Left renal pelvis (tissue), 4 donors: ENCODE results near the gene TM7SF3. TPM values are rescaled to one million over a fixed set of nuclear protein-coding genes. Genes with fewer than 3 reads are reported as not detected.

Experiments used
- DNase-seq, 4 donors: peaks; one replicate each; pipeline ENCODE4 v3.0.0-alpha.2; 2013; ENCODE audit warnings: low read depth in 4 of 4, low spot score in 3 of 4
- polyA plus RNA-seq, 4 donors: library from polyadenylated mRNA; unstranded; fragments of 120-200 nt; gene quantifications; one replicate each; pipeline ENCODE4 v1.2.1, GENCODE V29; 2013; ENCODE audit not compliant: insufficient read length in 4 of 4

TM7SF3 gene
- polyA plus RNA-seq, 4 donors: 53.7 to 96.8 (median 86.4) TPM

DNA sequence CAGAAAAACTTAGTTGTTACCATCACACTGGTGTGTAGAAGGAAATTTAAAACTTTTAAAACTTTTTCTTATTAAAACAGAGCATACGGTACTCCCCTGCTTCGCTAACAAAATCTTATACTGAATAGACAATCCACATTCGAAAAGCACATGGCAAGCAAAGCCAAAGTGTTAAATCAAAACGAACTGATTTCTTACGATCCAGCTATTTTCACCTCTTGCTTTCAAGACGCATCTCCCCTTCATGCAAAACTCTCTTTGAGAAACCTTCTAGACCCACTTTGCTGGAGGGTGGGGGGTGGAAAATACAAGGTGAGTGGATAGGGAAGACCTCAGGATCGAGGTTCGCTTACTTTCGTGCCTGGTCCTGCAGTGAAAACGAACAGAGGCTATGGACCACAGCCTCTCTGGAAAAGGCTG lies 76.7 kb downstream of the TM7SF3 start:
- DNase-seq: no peak

DNA sequence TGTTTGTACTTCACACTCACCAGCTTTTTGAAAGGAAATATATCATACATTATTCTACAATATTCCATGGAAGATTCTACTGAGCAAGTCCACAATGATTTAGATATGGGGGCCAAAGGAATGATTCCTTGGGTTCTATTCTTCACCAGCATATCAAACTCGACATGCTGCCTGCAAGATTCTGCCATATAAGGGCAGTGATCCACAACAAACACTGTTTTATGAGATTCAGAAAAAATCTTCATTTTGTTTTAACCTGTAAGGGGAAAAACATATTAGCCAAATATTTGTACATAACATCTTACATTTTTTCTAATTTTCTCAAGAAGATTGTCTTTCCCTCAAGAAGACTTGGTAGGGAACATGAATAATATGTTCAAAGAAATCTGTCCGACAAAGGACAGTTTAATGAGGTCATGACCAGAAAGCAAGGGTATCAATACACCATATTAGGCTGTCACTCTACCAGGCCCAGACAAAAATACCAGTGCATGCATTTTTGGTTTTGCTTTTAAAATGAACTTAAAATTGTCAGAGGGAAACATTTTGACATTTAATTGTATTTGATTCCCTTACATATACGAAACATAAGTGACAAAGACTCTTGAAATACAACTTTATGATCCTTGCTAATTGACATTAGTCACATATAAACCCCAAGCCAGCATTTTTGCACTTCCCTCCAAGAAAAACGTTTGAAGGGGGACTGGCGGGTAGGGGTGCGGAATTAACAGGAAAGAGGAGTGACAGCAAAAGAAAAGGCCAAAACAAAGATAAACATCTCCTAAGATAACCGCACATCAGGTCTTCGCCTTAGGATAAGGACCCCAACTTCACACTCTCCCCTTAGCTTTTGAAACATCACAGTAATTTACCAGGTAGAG lies 77.4 kb downstream of the TM7SF3 start:
- DNase-seq: no peak

DNA sequence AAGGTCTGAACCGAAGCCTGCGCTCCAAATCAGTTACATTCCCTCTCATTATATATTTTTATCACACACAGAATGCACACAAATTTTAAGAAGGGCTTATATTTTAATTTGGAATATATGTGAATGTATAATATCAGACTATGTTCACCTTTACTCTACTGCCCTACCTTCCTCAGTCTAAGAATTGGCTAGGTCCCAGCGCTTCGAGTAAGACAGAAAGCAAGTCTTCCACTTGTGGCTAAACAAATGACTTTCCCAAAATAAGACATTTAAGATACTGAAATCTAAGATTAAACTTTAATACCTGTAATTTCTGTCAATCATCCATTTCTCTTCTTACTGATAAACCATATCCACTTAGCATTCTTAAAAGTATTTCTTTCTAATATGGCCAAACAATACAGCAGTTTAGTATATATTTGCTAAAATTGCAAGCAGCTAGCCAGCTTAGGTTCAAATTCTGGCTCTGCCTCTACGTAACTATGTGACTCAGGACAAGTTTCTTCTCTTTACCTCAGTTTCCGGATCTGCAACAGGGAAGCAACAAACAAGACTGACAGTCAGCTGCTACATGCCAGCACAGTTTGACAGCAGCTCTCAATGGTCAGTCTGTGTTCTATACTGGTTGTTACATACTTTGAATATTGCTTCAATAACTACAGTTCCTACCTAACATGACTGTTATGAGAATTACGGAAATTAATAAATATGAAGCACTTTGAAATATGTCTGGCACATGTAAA lies 78.4 kb downstream of the TM7SF3 start:
- no peak for DNase-seq

DNA sequence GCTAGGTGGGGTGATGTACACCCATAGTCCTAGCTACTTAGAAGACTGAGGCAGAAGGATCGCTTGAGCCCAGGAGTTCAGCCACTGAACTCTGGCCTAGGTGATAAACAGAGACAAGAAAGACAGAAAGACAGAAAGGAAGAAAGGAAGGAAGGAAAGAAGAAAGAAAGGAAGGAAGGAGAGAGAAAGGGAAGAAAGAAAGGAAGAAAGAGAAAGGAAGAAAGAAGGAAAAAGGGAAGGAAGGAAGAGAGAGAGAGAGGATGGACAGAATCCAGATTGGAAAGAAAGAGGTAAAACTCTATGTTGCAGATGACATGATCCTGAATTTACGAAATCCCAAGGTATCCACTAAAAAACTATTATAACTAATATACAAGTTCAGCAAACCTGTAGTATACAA lies 84.6 kb downstream of the TM7SF3 start:
- DNase-seq: no peak

- DNase-seq: no peak
These were observed 85.5 kb downstream of the TM7SF3 start for GRCh38 chr12:26928661-26929060.

Other genes with a start within 250 kb of the TM7SF3 start
- 10 to 100 TPM; 11.8 to 16.1 (median 13.2) TPM for gene ITPR2, start 181.2 kb downstream of the TM7SF3 start, polyA plus RNA-seq
- gene INTS13, start 76.4 kb downstream of the TM7SF3 start, polyA plus RNA-seq: 10 to 100 TPM; 30.3 to 43.3 (median 37.9) TPM
- 10 to 100 TPM; 62.2 to 89.4 (median 63.0) TPM for gene FGFR1OP2, start 75.9 kb downstream of the TM7SF3 start, polyA plus RNA-seq
- 10 to 100 TPM; 56.2 to 75.2 (median 59.8) TPM for gene MED21, start 8.2 kb upstream of the TM7SF3 start, polyA plus RNA-seq
- gene C12orf71, start 68.2 kb upstream of the TM7SF3 start, polyA plus RNA-seq: under 1 TPM in 2 of 4 donors, not detected in 2; 0.18 to 0.32 TPM
- 10 to 100 TPM; 30.7 to 59.7 (median 40.7) TPM for gene STK38L, start 229.9 kb upstream of the TM7SF3 start, polyA plus RNA-seq